ENCODE measurements around the gene GNG5.

GRCh38 chr1:84538599-84538998 lies 32.2 kb upstream of the GNG5 start:
- TF ChIP-seq, protein P1, sequence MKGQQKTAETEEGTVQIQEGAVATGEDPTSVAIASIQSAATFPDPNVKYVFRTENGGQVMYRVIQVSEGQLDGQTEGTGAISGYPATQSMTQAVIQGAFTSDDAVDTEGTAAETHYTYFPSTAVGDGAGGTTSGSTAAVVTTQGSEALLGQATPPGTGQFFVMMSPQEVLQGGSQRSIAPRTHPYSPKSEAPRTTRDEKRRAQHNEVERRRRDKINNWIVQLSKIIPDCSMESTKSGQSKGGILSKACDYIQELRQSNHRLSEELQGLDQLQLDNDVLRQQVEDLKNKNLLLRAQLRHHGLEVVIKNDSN (CRISPR knock-in tag; IDR thresholded peaks at IDR 0.05), result no peak
- TF ChIP-seq, protein P2, sequence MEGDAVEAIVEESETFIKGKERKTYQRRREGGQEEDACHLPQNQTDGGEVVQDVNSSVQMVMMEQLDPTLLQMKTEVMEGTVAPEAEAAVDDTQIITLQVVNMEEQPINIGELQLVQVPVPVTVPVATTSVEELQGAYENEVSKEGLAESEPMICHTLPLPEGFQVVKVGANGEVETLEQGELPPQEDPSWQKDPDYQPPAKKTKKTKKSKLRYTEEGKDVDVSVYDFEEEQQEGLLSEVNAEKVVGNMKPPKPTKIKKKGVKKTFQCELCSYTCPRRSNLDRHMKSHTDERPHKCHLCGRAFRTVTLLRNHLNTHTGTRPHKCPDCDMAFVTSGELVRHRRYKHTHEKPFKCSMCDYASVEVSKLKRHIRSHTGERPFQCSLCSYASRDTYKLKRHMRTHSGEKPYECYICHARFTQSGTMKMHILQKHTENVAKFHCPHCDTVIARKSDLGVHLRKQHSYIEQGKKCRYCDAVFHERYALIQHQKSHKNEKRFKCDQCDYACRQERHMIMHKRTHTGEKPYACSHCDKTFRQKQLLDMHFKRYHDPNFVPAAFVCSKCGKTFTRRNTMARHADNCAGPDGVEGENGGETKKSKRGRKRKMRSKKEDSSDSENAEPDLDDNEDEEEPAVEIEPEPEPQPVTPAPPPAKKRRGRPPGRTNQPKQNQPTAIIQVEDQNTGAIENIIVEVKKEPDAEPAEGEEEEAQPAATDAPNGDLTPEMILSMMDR (IDR thresholded peaks at IDR 0.05), result no peak
